HG03457 (cell line): ENCODE data around the gene SOX11.

Experiments used
- ATAC-seq: cut with Tn5 transposase; IDR thresholded peaks from one replicate; pipeline ENCODE4 v1.9.1; 2021; ENCODE audit warnings: moderate number of reproducible peaks; ENCODE audit not compliant: unreplicated experiment

Gene SOX11

GRCh38 chr2:5722236-5722635 is 30.1 kb downstream of the SOX11 start:
- ATAC-seq: no peak

GRCh38 chr2:5723791-5724735 is 31.9 kb downstream of the SOX11 start:
- ATAC-seq: no peak

DNA sequence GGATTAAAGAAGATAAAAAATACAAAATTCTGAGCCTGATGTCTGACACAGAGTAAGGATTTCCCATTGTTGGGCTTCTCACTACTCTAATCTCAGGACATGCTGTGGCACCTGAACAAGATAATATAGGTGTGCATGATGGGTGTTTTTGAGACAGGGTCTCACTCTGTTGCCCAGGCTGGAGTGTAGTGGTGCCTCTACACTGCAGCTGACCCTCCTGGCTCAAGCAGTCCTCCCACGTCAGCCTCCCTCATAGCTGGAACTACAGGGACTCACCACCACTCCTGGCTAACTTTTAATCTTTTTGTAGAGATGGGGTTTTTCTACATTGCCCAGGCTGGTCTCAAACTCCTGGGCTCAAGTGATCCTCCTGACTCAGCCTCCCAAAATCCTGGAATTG is 32.9 kb downstream of the SOX11 start:
- no peak for ATAC-seq

DNA sequence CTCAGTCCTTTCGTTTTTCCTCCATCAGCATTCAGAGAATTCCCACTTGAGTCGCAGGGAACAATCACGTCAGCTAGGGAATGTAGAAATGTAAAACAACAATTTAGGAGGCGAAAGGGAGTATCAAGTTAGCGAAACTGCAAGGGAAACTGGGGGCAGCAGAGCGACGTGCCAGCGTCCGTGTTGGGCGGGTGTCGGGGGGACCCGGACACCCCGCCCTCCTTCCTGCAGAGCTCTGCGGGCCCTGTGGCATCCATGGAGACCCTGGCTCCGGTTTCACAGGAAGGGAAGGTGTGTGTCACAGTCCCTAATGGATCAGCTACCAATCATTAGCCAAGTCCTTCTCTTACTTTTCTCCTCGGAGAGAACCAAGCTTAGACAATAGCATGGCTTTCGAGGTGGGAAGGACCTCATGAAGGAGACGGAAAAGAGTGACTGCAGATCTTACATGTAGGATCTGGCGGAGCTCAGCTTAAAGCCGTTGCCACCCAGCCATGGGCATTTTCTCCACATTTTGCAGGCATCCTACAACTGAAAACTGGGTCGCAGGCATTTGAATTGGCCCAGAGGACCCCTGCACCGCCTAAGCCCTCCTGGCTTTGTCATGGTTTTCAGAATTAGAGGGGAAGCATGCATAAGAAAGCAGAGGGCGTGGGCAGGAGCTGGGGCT is 33.7 kb downstream of the SOX11 start:
- ATAC-seq: no peak

DNA sequence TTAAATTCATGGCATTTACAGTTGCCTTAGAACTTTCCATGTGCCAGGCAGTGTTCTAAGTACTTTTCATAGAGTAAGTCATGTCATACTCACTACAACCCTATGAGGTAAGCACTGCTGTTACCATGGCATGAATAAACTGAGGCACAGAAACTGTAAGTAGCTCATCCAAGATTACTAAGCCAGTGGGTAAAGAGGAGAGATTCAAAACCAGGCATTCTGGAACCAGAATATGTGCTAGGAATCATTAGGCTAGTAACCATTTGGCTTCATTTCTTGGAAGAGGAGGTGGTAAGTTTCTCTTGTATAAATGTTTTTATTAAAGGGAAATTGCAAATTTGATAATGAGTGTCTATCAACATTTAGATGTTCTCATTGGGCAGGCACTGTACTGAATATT is 35.1 kb downstream of the SOX11 start:
- no peak for ATAC-seq

GRCh38 chr2:5729416-5729815 is 37.2 kb downstream of the SOX11 start:
- no peak for ATAC-seq

GRCh38 chr2:5730386-5730785 is 38.2 kb downstream of the SOX11 start:
- no peak for ATAC-seq

DNA sequence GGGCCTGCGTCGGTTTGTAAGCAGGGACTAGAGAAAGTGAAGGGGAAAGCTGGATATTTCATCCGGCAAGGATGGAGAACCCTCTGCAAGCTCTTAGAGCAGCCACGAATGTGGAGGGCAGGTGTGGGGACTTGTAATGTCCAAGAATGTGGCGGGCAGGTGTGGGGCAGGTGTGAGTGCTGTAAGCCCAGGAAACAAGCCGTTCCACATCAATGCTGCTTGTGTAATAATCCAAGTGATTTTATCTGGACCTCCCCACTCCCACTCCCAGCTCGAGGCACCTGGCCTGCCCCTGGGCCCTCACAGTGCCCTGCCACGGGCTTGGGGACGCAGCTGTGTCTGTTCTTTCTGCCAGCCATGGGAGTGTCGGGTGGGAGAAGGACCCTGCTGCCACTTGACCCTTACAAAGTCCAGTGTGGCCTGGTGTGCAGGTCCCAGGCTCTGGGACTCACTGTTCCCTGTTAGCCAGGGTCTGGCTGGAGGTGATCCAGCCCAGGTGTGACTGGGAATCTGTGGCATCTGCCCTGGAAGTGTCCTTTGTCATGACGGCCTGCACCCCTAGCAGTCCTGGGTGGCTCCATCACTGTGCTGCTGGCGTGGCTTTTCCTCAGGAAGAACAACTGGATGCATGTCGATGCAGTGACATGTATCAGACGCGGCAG is 42.8 kb downstream of the SOX11 start:
- ATAC-seq: no peak

GRCh38 chr2:5735521-5735861 is 43.3 kb downstream of the SOX11 start:
- ATAC-seq: no peak

GRCh38 chr2:5736050-5736449 is 43.9 kb downstream of the SOX11 start:
- no peak for ATAC-seq

GRCh38 chr2:5736886-5737285 is 44.7 kb downstream of the SOX11 start:
- ATAC-seq: no peak

DNA sequence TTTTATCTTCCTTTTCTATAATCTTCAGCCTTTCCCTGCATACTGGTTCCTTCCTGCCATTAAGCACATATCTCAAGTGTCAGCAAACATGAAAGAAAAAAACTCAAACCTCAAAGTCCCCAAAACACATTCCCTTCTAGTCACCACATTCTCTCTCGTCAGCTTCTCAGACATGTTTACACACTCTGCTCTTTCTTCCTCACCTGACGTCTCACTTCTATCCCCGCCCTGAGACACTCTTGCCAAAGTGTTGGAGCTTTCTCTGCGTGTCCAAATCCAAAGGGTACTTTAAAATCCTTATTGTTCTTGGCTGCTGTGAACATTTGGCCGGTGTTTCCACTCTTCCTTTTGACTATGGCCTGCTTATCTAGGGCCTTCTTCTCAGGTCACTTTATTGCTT is 47.9 kb downstream of the SOX11 start:
- no peak for ATAC-seq

GRCh38 chr2:5740817-5741216 is 48.6 kb downstream of the SOX11 start:
- no peak for ATAC-seq

DNA sequence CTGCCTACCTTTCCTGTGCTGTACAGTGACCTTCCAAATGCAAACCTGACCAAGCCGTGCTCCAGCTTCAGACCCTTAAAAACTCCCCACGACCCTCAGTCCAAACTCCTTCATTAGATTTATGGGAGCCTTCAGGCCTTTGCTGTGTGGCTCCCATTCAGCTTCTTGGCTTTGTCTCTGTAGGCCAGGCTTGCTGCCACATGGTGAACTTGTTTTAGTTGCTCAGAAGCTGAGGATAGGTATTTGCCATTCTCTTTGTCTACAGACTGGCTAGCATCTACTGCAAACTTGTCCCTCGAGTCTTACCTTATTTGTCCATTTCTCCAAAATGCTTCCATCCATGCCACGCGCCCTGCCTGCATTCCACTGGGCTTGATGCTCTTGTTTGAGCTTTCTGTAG is 49.1 kb downstream of the SOX11 start:
- ATAC-seq: no peak

- ATAC-seq: no peak
Measured at GRCh38 chr2:5742126-5742525, 49.9 kb downstream of the SOX11 start.

DNA sequence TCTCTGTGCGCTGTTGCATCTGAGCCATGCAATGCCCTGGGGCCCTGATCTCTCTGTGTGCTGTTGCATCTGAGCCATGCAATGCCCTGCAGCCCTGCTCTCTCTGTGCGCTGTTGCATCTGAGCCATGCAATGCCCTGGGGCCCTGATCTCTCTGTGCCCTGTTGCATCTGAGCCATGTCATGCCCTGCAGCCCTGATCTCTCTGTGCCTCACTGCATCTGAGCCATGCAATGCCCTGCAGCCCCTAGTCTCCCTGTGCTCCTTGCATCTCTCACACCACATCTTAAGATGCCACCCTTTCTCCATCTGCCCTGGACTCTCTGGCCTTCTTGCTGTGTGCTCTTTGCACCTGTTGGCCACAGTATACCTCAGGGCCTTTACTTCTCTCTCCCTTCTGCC is 56.2 kb downstream of the SOX11 start:
- ATAC-seq: no peak

DNA sequence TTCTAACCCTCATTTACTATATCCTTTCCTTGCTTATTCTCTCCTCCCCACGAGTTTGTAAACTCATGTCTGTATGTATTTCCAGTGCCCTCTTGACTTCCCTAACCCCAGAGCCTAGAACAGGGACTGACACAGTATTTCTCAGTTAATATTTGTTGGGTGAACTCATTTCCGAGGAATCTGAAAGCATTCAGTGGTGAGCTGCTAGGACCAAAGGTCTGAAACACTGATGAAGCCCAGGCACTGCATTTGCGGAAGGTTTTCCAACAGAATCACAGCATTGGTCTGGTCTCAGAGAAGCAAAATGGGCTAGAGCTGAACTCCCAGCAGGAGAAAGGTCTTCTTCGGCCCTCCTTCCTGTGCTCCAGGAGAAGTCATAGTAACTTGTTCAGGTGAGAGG is 56.8 kb downstream of the SOX11 start:
- no peak for ATAC-seq

DNA sequence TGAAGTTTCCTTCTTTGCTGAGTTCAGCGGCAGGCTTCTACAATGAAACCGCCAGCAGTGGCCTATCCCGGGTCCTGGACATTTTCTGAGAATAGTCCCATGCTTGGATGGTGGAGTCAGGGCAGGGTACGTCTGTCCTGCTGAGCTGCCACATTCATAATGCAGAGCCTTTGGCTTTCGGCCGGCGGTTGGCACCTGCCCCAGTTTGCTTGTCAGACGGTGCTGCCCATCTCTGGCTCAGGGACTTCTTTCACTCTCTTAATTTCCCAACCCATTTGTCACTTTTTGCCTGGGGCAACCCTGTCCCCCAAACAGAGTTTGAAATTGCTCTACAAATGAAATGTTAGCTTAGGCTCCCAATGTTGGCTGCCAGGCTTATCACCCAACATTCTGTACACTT is 57.2 kb downstream of the SOX11 start:
- no peak for ATAC-seq
